Stomach (tissue), 4 donors: Measurements from ENCODE around the gene KDELR1.

ENCODE experiments used
- CTCF ChIP-seq, 7 experiments: fragments of 450-650 bp in 4 of 7; fragments of 200-600 bp in 3 of 7; sonication (generic) in 3 of 7; IDR thresholded peaks; one replicate each; pipeline ENCODE4 v1.5.1; 2016 to 2019; ENCODE audit warnings: antibody characterized with exemption in 7 of 7, control low read depth in 2 of 7, mild to moderate bottlenecking in 1 of 7
- POLR2A ChIP-seq, 4 donors: fragments of 450-650 bp; IDR thresholded peaks; one replicate each; pipeline ENCODE4 v1.6.1; 2016; ENCODE audit warnings: antibody characterized with exemption in 4 of 4, control low read depth in 2 of 4, mild to moderate bottlenecking in 1 of 4, moderate library complexity in 1 of 4

DNA sequence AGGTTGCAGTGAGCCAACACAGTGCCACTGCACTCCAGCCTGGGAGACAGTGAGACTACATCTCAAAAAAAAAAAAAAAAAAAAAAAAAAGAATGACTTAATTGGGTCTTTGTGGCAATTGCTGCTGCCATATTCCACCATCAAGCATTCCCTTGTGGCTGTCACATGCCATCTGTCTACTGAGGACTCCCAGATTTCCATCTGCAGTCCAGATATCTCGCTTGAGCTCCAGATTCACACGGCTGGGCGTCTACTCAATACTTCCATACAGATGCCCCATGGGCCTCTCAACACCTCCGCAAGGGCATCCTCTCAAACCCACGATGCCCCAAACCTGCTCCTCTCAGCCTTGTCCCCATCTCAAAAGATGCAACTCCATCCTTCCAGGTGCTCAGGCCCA lies 40.5 kb downstream of the KDELR1 start:
- no peak for TF ChIP-seq CTCF (IDR thresholded peaks at IDR 0.05)
- TF ChIP-seq POLR2A (IDR thresholded peaks at IDR 0.05): no peak
